CD4-positive, alpha-beta T cell treated with Interleukin-4 for 4 hours (primary cell): ENCODE data around the gene ZNF324B.
A peak's percentile ranks its signal among the peaks of the same experiment; 100 is the strongest.
"Not testable (repeated sequence)": the region's sequence is repeated elsewhere in the genome, so short reads cannot be mapped to it uniquely, and the experiment has no call there.

Experiments used
- DNase-seq: peaks from one replicate; pipeline ENCODE4 v3.0.0-alpha.2; 2020

ZNF324B gene

DNA sequence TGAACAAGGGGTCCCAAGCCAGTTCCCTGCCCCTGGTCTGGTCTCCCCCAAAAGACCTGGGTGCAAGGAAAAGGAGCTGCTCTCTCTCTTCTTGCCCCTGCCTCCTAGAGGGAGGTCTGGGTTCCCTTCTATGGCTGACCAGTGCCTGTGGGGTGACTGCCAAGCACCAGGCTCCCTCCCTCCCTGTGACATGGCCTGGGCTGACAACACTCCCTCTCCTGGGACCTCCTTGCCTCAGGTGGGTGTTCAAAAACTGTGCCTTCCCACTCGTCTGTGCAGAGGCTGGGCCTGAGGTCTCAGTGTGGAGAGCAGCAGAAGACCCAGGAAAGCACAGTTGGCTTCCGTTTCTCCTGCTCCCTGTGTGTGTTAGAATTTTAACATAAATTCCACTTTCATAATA is 29.4 kb downstream of the ZNF324B start:
- no peak for DNase-seq

DNA sequence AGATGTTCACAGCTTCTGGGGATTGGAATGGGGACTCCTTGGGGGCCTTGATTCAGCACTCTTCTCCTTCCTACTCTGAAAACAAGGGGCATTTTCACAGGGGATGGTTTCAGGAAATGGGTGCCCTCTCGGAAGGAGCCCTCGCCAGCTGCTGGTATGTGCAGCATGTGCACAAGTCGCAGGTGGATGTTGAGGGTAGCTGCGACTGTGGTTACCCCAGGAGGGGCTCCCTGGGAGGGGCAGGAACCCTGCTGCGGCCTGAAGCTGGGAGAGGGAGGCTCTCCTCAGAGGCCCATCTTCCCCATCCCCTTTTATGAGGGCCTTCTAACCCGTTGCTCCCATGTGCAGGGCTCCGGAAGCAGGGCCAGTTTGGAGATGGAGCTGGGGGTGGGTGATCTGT is 30.9 kb downstream of the ZNF324B start:
- no peak for DNase-seq

DNA sequence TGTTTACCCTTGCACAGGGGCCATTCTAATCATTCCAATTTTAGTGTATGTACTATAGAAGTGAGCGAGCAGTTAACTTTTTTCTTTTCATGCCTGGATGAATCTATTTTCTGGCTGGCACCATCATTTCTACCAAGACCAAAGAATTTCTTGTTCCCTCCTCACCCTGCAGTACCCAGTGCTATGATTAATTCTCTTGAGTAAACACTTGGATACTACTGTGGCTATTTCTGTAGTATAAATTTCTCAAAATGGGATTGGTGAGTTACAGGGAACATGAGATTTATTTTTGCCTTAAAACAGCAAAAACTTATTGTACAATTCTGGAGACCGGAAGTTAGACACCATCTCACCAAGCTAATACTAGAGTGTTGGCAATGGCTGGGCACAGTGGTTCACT is 32.4 kb downstream of the ZNF324B start:
- no peak for DNase-seq

DNA sequence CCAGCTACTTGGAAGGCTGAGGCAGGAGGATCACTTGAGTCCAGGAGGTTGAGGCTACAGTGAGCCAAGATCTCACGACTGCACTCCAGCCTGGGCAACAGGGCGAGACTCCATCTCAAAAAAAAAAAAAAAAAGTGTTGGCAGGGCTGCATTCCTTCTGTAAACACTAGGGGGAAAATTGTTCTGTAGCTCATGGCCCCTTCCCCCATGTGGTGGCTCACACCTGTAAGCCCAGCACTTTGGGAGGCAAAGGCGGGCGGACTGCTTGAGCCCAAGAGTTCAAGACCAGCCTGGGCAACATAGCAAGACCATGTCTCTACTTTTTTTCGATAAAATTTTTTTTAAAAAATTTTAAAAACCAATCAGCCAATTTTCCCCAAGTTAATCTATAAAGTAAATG is 32.9 kb downstream of the ZNF324B start:
- DNase-seq: not testable (repeated sequence)

DNA sequence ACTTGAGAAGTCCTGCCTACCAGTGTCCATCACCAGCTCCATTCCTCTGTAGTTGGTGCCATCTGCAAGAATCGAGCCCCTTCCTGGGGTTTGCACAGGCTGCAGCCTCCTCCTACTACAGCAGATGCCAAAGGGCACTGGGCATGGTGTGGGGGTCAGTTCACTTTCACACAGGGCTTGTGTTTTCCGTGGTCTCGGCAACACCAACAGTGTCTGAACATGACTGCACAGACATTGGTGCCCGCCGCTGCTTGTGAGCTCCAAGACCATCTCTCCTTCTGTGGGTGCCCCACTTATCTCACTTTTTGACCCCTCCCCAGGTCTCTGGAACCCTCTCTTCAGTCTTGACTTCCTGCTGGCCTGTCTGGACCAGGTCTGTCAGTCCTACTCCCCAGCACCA is 40.0 kb downstream of the ZNF324B start:
- DNase-seq: no peak

DNA sequence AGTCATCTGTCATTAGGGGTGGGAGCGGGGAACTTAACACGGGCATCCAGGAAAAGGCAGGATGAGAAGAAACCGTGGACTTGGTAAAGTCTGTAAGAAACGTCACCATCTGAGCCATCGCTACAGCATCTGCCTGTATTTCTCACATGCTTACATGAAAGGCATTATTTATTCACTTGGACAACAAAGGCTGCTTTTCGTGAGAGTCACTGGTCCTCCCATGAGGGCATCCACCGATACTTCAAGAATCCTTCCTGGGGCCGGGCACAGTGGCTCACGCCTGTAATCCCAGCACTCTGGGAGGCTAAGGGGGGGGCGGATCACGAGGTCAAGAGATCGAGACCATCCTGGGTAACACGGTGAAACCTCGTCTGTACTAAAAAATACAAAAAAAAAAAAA is 40.8 kb downstream of the ZNF324B start:
- DNase-seq: no peak

DNA sequence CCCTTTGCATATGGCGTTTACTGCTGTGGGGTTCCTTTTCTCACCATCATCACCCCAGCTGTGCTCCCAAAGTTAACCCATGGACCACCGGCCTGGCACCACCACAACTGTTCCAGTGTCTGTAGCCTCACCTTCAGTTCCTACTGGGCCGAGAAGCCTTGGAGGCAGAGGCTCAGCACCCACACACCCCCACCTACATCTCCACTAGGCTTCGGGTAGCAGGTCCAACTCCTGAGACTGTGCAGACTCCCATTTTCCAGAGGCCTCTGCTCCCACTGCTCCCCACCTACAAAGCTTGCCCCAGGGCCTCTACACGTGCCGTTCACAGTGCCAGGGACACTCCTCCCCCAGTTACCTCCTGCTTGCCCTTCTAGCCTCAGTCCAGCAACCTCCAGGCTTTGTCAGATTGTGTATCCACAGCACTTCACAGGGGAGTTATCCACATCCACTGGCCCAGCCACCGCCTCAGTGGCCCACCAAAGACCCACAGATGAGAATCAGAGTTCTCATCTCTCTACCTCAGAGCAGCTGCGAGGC is 46.3 kb downstream of the ZNF324B start:
- no peak for DNase-seq

DNA sequence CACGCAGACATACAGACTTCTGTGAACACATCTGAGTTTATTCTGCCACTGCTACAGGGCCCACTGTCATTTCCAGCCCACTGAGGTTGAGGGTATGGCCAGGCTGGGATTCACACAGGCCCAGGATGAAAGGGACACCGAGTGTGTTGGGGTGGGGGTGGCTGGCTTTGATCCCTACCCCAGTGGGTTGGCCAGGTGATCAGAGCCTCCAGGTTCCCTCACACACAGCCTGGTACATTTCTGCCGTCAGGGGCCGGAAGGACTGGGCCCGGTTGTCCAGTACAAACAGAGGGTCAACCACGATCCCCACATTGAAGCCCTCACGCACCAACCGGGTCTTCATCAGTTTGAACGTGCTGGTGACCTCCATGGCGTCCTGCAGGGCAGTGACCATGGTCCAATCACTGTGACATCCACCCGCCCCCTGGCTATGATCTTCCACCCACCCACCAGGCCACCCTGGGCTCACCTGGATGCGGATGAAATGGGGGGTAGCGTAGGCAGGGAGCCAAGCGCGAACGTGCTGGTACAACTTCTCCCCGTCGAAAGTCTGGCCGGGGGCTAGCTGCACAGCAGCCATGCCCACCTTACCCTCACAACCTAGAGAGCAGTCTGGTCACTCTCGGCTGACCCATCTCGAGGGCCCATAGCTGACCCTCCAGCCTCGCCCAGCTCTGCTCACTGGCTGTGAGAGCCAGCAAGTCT is 47.0 kb downstream of the ZNF324B start:
- DNase-seq: no peak

DNA sequence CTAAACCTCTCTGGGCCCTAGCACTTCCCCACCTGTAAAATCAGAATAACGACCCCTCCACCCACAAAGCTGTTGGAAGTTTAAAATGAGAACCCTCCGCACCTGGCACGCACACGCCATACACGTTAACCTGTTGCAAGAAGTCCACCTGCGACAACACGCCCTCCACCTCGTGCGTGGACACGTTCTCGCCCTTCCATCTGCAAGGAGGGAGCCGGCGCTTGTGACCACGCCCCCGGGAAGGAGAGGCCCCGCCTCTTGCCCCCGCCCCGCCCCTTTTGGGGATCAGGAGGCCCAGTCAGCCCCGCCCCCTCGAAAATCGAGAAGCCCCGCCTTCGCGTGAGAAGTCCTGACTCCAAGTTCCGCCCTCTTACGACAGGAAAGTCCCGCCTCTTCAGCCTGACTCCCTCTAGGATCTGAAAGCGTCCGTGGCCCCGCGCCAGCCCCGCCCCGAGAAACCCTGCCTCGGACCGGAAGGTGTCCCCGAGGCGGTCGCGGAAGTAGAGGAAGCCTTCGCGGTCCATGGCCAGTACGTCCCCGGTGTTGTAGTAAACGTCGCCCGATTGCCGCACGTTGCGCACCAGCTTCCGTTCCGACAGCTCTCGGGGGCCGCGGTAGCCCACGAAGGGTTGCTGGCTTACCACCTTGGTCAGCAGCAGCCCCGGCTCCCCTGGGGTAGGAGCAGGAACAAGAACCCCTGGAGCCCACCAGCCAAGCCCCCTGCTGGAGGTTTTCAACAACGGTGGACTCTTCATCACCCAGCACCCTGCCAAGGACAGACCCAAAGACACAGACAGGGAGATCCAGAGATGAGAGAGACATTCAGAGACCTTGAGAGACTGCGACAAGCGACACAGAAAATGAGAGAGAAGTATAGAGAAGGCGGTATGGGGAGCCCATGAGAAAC is 47.9 kb downstream of the ZNF324B start:
- peak; percentile 96 for DNase-seq

DNA sequence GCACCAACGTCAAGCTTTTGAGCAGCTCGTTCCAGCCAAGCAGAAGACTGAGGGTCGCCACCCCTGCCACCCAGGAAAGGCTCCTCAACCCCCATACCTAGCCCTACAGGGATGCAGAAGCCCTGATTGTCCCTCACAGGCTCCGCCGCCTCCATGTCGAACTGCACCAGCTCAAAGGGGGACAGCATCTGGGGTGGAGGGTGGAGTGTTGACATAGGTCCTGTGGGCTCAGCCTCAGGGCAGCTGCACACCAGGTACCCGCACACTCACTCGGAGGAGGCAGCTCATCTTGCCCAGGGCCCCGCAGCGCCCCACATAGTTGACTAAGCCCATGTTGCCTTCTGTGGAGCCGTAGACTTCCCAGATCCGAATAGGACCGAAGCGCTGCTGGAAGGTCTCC is 48.8 kb downstream of the ZNF324B start:
- DNase-seq: no peak
